Activated naive CD8-positive, alpha-beta T cell treated with anti-CD3 and anti-CD28 coated beads, Interleukin-2, amount 10 ng/mL, durations not matched to agents 7 days and 5 days (primary cell): Measurements from ENCODE around the gene ATP8B2. TPM values are rescaled to one million over a fixed set of nuclear protein-coding genes. Genes with fewer than 3 reads are reported as not detected.
"Not testable (repeated sequence)": the region's sequence is repeated elsewhere in the genome, so short reads cannot be mapped to it uniquely, and the experiment has no call there.

Experiments used
- ATAC-seq: fragments of 150-1000 bp; cut with Tn5 transposase; one replicate; pipeline ENCODE4 v1.10.0; 2021; ENCODE audit warnings: low read depth, moderate library complexity
- POLR2A ChIA-PET: fragments of 350-600 bp; sonication (Branson Sonifier 250); formaldehyde crosslinking; loops from one replicate; lab custom pipeline; 2021; ENCODE audit warnings: antibody characterized with exemption; lab: Charles Lee
- DNase-seq: peaks from one replicate; pipeline ENCODE4 v3.0.0; 2021
- H3K27ac Mint-ChIP-seq: one replicate; pipeline ENCODE4 v1.8.0; 2022; ENCODE audit warnings: mild to moderate bottlenecking, mixed read lengths
- H3K27me3 Mint-ChIP-seq: one replicate; pipeline ENCODE4 v1.8.0; 2022; ENCODE audit warnings: mild to moderate bottlenecking, moderate library complexity, mixed read lengths
- H3K36me3 Mint-ChIP-seq: one replicate; pipeline ENCODE4 v1.8.0; 2021; ENCODE audit warnings: mild to moderate bottlenecking, mixed read lengths
- H3K4me1 Mint-ChIP-seq: one replicate; pipeline ENCODE4 v1.8.0; 2021; ENCODE audit warnings: mixed read lengths
- H3K4me3 Mint-ChIP-seq: one replicate; pipeline ENCODE4 v1.8.0; 2022; ENCODE audit warnings: mild to moderate bottlenecking, moderate library complexity, mixed read lengths
- H3K9me3 Mint-ChIP-seq: one replicate; pipeline ENCODE4 v1.8.0; 2021; ENCODE audit warnings: mixed read lengths
- total RNA-seq, 2 experiments: library from RNA; stranded (reverse); gene quantifications; one replicate each; pipeline ENCODE4 v1.2.3, GENCODE V29; 2021

Gene ATP8B2
- total RNA-seq, 2 experiments from 2014 or later = 91.2 to 95.4 TPM

DNA sequence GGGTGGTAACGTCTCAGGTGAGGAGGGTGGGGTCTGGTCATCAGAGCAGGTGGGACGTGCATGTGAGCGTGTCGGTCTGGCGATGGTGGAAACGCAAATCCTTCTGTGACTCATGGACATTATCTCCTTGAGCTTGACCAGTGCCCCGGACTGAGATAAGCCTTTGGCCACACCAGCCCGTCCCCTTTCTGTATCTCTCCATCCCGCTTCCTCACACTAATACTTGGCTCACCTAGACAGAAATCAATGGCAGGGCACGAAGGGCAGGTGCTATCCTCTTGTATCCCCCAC is 12.3 kb upstream of the ATP8B2 start:
- Mint-ChIP-seq H3K4me1 (no peaks in the 10 kb centered on the region), H3K9me3 (peaks cover 3% of the 10 kb centered on the region), H3K36me3 (peaks cover 3% of the 10 kb centered on the region), H3K4me3 (no peak overlapping the region), H3K27ac (no peak overlapping the region), H3K27me3 (peaks cover 4% of the 10 kb centered on the region)
- POLR2A ChIA-PET = no interaction called here
- no peak for DNase-seq
- ATAC-seq = no peak

DNA sequence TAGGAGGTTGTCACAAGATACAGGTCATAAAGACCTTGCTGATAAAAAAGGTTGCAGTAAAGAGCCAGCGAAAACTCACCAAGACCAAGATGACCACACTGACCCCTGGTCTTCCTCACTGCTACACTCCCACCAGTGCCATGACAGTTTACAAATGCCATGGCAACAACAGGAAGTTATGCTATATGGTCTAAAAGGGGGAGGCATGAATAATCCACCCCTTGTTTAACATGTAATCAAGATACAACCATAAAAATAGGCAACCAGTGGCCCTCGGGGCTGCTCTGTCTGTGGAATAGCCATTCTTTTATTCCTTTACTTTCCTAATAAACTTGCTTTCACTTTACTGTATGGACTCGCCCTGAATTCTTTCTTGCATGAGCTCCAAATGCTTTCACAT is 11.1 kb upstream of the ATP8B2 start:
- ATAC-seq = not testable (repeated sequence)

DNA sequence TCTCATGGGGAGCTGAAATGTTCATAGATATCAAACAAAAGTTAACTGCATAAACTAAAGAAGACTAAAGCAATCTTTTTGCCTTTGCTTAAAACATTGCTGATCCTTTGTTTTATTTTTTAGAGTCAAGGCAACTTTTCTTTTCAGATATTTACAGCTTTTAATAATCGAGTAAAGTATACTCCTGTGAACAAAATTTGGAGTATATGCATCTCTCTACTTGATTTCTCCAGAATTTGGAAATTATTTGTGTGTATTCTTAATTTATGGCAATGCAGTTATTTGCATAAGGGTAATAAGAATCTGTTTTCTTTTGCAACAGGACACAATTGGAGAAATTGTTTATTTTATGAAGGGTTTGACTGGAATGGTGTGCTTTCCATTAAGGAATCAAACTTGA is 8.6 kb upstream of the ATP8B2 start:
- Mint-ChIP-seq H3K27me3 (peaks cover 7% of the 10 kb centered on the region), H3K36me3 (peaks cover 4% of the 10 kb centered on the region), H3K9me3 (peaks cover 5% of the 10 kb centered on the region), H3K27ac (no peak overlapping the region), H3K4me3 (no peak overlapping the region), H3K4me1 (no peaks in the 10 kb centered on the region)
- POLR2A ChIA-PET = no interaction called here
- DNase-seq = no peak
- ATAC-seq = no peak

More for the DNA sequence above, 11.1 kb upstream of the ATP8B2 start:
- H3K27ac Mint-ChIP-seq, H3K9me3 Mint-ChIP-seq, H3K27me3 Mint-ChIP-seq, H3K4me1 Mint-ChIP-seq, H3K36me3 Mint-ChIP-seq, H3K4me3 Mint-ChIP-seq, POLR2A ChIA-PET, DNase-seq: not testable (repeated sequence)

- H3K9me3 Mint-ChIP-seq = peaks cover 5% of the 10 kb centered on the region
- ATAC-seq = no peak
Observed at GRCh38 chr1:154318386-154318785, 6.9 kb upstream of the ATP8B2 start.

GRCh38 chr1:154320882-154321608 is 4.3 kb upstream of the ATP8B2 start, which contains the start of gene AQP10:
AQP10 (plus strand) TSS chr1:154321093; CDS start chr1:154321156, 63 bp downstream.
- no peak within 1 kb of the TSS for H3K4me3 Mint-ChIP-seq
- POLR2A ChIA-PET = no interaction called here
- no peak for DNase-seq
- H3K4me1 Mint-ChIP-seq = peaks cover 10% of the 10 kb centered on the region
- H3K36me3 Mint-ChIP-seq = peaks cover 4% of the 10 kb centered on the region
- H3K27me3 Mint-ChIP-seq = peaks cover 12% of the 10 kb centered on the region
- H3K9me3 Mint-ChIP-seq = peaks cover 5% of the 10 kb centered on the region
- H3K27ac Mint-ChIP-seq = no peak within 1 kb of the TSS
- no peak for ATAC-seq

More at GRCh38 chr1:154318386-154318785, 6.9 kb upstream of the ATP8B2 start:
- peaks cover 12% of the 10 kb centered on the region for H3K27me3 Mint-ChIP-seq
- DNase-seq = no peak
- no peak overlapping the region for H3K27ac Mint-ChIP-seq
- peaks cover 4% of the 10 kb centered on the region for H3K36me3 Mint-ChIP-seq
- no peaks in the 10 kb centered on the region for H3K4me1 Mint-ChIP-seq
- no peak overlapping the region for H3K4me3 Mint-ChIP-seq
- POLR2A ChIA-PET = no interaction called here

- Mint-ChIP-seq H3K4me1 (peaks cover 14% of the 10 kb centered on the region), H3K27me3 (peaks cover 12% of the 10 kb centered on the region)
- H3K36me3 Mint-ChIP-seq, ATAC-seq, H3K4me3 Mint-ChIP-seq, POLR2A ChIA-PET, DNase-seq, H3K27ac Mint-ChIP-seq, H3K9me3 Mint-ChIP-seq: not testable (repeated sequence)
Observed at GRCh38 chr1:154321609-154321934, 3.8 kb upstream of the ATP8B2 start.

GRCh38 chr1:154323493-154323892 is 1.8 kb upstream of the ATP8B2 start:
- POLR2A ChIA-PET = interaction anchor here (4.9 kb wide), 1 partner anchor 12 kb away, joined by 46 read pairs; no protein-coding TSS in a partner anchor
- Mint-ChIP-seq H3K9me3 (no peaks in the 10 kb centered on the region), H3K27ac (no peak overlapping the region)

GRCh38 chr1:154324241-154324640 is 1.1 kb upstream of the ATP8B2 start:
- Mint-ChIP-seq H3K36me3 (no peaks in the 10 kb centered on the region), H3K27me3 (peaks cover 12% of the 10 kb centered on the region), H3K4me1 (peaks cover 32% of the 10 kb centered on the region), H3K9me3 (no peaks in the 10 kb centered on the region), H3K4me3 (peak overlapping the region; percentile 97), H3K27ac (peak overlapping the region; percentile 90)
- POLR2A ChIA-PET = interaction anchor here (0.5 to 4.9 kb wide), 4 partner anchors 12 to 209 kb away, joined by 3 to 46 read pairs (median 9); no protein-coding TSS in a partner anchor
- no peak for ATAC-seq
- DNase-seq = no peak

More at GRCh38 chr1:154323493-154323892, 1.8 kb upstream of the ATP8B2 start:
- H3K36me3 Mint-ChIP-seq = no peaks in the 10 kb centered on the region
- H3K4me1 Mint-ChIP-seq = peaks cover 29% of the 10 kb centered on the region
- peaks cover 12% of the 10 kb centered on the region for H3K27me3 Mint-ChIP-seq
- ATAC-seq (no peak), DNase-seq (no peak)
- H3K4me3 Mint-ChIP-seq = no peak overlapping the region

GRCh38 chr1:154325583-154326545 is 539 bp downstream of the ATP8B2 start:
- peaks cover 48% of the 10 kb centered on the region for H3K4me1 Mint-ChIP-seq
- POLR2A ChIA-PET = interaction anchor here (1.1 to 4.9 kb wide), 6 partner anchors 10 to 348 kb away, joined by 3 to 46 read pairs (median 6); partner anchors contain the start of genes HAX1, JTB and UBAP2L
- peaks cover 12% of the 10 kb centered on the region for H3K27me3 Mint-ChIP-seq
- H3K4me3 Mint-ChIP-seq = peak overlapping the region; percentile 94
- peaks cover 4% of the 10 kb centered on the region for H3K36me3 Mint-ChIP-seq
- H3K9me3 Mint-ChIP-seq = no peaks in the 10 kb centered on the region
- DNase-seq (peak; percentile 76), ATAC-seq (peak; percentile 3)
- peak overlapping the region; percentile 88 for H3K27ac Mint-ChIP-seq

DNA sequence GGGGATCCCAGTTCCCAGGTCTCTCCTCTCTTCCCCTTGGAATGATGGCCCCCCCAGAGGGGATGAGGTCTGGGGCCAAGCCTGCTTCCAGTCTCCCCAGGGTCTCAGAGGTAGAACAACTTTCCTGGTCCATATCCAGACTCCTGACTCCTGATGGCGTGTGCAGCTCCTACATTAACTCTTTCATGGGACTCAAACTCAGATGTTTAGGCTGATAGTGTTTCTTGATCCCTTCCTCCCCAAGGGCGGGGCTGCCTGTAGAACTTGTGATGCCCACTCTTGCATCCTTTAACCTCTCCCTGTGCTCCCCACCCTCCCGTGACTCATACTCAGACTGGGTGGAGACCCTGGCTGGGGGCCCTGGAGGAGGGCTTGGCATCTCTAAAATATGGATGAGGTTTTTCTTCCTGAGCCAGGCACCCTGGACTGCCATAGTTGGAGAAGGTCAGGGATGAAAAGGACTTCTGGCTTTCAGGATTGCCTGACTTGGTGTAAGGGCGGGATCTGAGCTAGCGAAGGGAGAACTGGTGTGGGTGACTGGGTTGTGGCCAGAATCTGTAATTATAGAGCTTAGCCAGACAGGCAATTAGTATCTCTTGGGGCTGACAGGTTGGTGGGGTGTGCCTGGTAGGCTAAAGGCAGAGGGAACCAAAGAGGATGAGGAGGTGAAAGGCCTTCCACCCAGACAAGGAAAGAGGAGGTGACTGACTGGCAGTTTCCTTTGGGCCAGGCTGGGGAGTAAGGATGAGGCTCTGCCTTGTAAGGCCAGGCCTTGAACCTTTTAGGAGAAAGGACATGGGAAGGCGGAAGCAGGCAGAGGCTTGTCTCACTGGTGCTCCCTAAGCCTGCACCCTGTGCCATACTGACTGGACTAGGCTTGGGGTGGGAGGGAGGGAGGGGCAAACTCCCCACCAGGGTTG is 1.5 kb downstream of the ATP8B2 start:
- Mint-ChIP-seq H3K4me1 (peaks cover 54% of the 10 kb centered on the region), H3K27me3 (peaks cover 5% of the 10 kb centered on the region), H3K4me3 (peak overlapping the region; percentile 94), H3K36me3 (peaks cover 12% of the 10 kb centered on the region), H3K9me3 (no peaks in the 10 kb centered on the region), H3K27ac (peak overlapping the region; percentile 88)
- POLR2A ChIA-PET = interaction anchor here (1.1 to 4.9 kb wide), 6 partner anchors 9 to 349 kb away, joined by 3 to 46 read pairs (median 9); partner anchors contain the start of genes HAX1, JTB and UBAP2L
- no peak for ATAC-seq
- DNase-seq = no peak

- Mint-ChIP-seq H3K9me3 (no peaks in the 10 kb centered on the region), H3K4me1 (peaks cover 58% of the 10 kb centered on the region), H3K4me3 (peak overlapping the region; percentile 84), H3K27ac (peak overlapping the region; percentile 84), H3K36me3 (peaks cover 18% of the 10 kb centered on the region), H3K27me3 (peaks cover 2% of the 10 kb centered on the region)
- ATAC-seq (no peak), DNase-seq (no peak)
- POLR2A ChIA-PET = interaction anchor here (0.6 to 4.9 kb wide), 6 partner anchors 8 to 362 kb away, joined by 3 to 46 read pairs (median 3); partner anchors contain the start of gene UBAP2L
Observed at GRCh38 chr1:154327466-154328317, 2.4 kb downstream of the ATP8B2 start.
